AG09309 (cell line): Measurements from ENCODE around the gene FAM181A.

Experiments
- DNase-seq: peaks from one replicate; pipeline ENCODE4 v3.0.0-alpha.2; 2010; ENCODE audit warnings: low read depth
- H3K4me3 ChIP-seq: 2 replicates; pipeline ENCODE4 v1.5.1; 2011; ENCODE audit warnings: mild to moderate bottlenecking, low read depth, low read length, moderate library complexity; ENCODE audit not compliant: control insufficient read depth
- TF ChIP-seq, protein P1 (sequence below): IDR thresholded peaks from 2 replicates; pipeline ENCODE4 v1.5.1; 2011; ENCODE audit warnings: mild to moderate bottlenecking, low read depth, low read length, inconsistent platforms; ENCODE audit not compliant: insufficient read depth, control insufficient read depth; ENCODE audit errors: missing control alignments

Gene FAM181A

DNA sequence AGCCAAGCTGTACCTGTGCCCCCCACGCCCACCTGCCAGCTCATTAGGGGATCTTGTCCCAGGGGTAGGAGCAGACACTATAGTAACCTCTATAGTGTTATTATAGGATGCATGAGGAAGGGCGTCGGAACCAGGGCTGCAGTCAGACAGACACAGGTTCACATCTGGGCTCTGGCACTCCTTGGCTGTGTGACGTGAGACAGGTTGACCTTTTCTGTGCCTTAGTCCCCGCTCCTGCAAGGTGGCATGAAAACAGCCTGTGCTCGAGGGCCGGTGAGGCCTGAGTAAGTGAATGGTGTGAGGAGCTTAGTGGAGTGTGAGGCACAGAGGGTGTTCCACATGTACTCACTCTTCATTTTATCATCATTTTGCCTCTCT, 30.2 kb downstream of the FAM181A start:
- no peak overlapping the region for H3K4me3 ChIP-seq
- no peak for DNase-seq
- TF ChIP-seq, protein P1, sequence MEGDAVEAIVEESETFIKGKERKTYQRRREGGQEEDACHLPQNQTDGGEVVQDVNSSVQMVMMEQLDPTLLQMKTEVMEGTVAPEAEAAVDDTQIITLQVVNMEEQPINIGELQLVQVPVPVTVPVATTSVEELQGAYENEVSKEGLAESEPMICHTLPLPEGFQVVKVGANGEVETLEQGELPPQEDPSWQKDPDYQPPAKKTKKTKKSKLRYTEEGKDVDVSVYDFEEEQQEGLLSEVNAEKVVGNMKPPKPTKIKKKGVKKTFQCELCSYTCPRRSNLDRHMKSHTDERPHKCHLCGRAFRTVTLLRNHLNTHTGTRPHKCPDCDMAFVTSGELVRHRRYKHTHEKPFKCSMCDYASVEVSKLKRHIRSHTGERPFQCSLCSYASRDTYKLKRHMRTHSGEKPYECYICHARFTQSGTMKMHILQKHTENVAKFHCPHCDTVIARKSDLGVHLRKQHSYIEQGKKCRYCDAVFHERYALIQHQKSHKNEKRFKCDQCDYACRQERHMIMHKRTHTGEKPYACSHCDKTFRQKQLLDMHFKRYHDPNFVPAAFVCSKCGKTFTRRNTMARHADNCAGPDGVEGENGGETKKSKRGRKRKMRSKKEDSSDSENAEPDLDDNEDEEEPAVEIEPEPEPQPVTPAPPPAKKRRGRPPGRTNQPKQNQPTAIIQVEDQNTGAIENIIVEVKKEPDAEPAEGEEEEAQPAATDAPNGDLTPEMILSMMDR = no peak

DNA sequence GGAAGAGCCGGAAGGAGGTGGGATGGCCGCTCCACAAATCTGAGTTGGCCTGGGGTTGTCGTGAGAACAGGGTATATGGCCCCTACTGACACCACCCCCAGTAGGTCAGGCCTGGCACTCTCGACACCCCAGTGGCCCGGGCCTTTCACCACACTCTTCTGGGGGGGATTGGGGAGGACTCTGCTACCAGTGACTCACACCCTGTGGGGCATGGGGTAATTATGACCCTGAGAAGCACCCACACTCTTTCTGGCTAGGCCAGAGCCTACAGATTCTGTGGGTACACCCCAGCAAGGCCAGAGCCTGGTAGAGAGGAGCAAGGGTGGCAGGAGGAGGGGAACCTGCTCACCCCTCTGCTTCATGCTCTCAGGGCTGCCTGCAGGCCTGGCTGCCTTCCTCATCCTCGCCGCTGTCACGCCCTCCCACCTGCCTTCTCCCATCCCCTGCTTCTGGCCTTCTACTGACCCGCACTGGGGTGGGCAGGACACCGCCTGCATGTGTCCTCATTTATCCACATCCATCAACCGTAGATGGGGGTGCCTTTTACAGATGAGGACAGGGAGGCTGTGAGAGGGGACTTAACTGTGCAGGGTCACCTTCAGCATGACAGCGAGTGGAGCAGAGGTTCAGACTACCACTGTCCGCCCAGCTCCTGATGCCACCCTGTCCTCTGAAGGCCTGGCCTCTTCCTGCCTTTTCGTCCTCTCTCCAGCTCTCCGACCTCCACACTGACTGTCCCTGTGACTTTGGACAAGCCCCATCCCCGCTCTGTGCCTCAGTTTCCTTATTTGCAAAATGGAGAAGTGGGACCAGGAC, 30.8 kb downstream of the FAM181A start:
- no peak for DNase-seq
- TF ChIP-seq, protein P1 = no peak
- H3K4me3 ChIP-seq = no peak overlapping the region

DNA sequence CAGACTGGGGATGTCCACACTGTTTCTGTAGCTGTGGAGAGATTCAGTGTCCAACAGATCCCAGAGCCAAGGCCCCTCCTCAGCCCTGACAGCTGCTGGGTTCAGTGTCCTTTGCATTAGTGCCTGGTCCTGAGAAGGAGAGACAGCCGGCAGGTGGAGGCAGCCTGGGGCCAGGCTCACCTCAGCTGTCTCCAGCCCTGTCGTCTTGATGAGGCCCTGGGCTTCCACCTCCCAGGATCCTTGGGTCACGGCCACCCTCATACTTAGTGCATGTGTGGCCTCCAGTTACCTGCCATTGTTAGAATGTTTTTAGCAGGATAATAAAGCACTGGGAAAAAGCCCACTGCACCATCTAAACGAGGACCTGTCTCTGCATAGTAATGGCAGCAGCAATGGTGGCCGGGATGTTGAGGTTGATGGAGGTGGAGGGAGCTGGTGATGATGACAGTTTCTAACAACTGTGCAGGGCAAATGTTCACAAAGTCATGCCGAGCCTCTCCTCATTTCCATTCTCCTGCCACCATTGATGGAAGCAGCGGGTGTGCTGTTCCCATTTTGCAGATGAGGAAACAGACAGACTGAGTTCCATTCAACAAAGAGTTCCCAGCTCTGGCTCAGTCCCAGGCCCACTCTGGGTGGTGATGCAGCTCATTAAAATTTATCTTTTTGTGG, 31.6 kb downstream of the FAM181A start:
- TF ChIP-seq, protein P1 = no peak
- no peak for DNase-seq
- no peak overlapping the region for H3K4me3 ChIP-seq

DNA sequence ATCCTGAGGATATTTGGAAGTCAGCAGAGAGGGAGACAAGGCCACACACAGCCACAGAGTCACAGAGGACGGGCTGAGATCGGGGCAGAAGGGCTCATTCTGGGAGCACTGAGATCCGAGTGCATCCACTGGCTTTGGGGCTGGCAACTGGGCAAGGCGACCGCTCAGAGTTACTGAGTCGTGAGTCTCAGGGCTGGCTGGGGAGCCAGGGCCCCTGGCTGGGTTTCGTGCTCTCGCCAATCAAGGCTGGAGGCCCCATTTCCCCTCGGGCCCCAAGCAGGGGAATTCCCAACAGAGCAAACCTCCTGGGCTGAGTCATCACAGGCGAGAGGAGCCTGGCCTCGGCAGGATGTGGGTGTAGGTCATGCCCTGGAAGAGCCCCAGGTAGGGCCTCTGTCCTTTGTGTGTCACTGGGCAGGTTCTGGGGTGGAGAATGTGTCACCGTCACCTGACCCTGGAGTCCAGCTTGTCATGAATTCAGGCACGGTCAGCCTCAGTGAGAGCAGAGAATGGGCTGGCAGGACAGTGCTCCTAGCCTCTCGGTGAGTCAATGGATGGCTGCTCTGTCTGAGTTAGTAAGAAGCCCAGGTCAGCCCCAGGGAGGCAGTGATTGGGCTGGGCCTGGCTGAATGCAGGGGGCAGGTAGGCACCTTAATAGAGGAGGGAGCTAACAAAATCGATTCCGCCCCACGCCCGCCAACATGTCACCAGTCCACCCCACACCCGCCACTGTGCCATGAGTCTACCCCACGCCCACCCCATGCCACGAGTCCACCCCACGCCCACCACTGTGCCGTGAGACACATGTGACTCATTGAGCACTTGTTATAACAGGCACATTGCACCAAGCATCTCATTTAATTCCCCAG, 32.3 kb downstream of the FAM181A start:
- DNase-seq = peak; percentile 53
- TF ChIP-seq, protein P1 = no peak
- no peak overlapping the region for H3K4me3 ChIP-seq

DNA sequence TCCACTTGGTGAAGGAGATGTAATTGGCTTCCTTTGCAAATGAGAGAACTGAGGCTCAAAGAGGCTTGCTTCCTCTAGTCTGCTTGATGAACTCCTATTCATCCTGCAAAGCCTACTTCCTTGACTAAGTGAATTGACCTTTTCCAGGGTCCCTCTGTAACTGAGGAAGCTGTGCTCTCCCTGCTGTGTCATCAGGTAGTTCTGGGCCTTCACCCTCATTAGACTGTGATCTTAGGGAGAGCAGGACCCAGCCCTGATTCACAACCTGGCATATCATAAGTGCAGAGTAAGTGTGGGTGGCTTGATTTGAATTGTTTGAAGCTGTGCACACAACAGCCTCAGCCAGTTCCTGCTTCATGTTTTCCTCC, 32.9 kb downstream of the FAM181A start:
- TF ChIP-seq, protein P1 = no peak
- no peak for DNase-seq
- H3K4me3 ChIP-seq = no peak overlapping the region

DNA sequence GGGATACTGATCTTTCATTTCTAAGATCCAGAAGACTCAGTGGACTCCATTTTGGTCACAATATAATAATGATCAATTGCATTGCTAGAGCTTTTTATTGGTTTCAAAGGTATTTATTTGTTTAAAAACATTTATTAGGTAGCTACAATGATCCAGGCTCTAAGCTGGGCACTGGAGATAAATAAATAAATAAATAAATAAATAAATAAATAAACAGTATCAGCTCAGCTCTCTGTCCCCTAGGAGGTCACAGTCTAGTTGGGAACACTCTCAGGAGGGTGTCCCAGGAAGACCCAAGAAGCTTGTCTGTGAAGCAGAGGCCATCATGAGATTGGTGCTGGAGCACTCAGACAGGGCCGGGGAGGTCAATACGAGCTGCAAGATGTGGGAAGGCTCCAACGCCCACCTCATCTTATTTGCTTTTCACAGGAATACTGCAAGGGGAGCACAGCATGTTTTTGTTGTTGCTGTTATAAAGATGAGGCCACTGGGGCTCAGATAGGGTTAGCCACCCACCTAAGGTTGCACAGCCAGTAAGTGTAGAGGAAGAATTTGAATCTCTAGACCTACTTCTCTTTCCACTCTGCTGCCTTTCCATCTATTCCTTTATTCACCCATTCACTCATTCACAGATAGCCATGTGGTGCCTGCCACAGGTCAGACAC, 33.8 kb downstream of the FAM181A start:
- no peak overlapping the region for H3K4me3 ChIP-seq
- no peak for DNase-seq

More for the DNA sequence above, 33.8 kb downstream of the FAM181A start:
- TF ChIP-seq, protein P1 = no peak
